OCI-LY7 (cell line): Measurements from ENCODE around the gene PITPNM3.

Source experiments
- CTCF ChIP-seq: fragments of 200-600 bp; sonication (generic); conservative IDR thresholded peaks from 2 replicates; pipeline ENCODE4 v1.5.1; 2014; ENCODE audit warnings: mild to moderate bottlenecking, antibody characterized with exemption, low read length, moderate library complexity, mixed read lengths
- EZH2phosphoT487 ChIP-seq: fragments of 200-600 bp; sonication (generic); IDR thresholded peaks from 2 replicates; pipeline ENCODE4 v1.6.1; 2018; ENCODE audit warnings: low read depth, borderline replicate concordance, mild to moderate bottlenecking, mixed run types, antibody characterized with exemption, low read length, moderate library complexity, mixed read lengths

- TF ChIP-seq CTCF (no peak), EZH2phosphoT487 (no peak)
Observed at GRCh38 chr17:6489016-6489550, 67.3 kb downstream of the PITPNM3 start.
